NOMO-1 (cell line): ENCODE data around the gene PCDHA7.
A peak's percentile ranks its signal among the peaks of the same experiment; 100 is the strongest.
"Not testable (repeated sequence)": the region's sequence is repeated elsewhere in the genome, so short reads cannot be mapped to it uniquely, and the experiment has no call there.

ENCODE experiments used
- DNase-seq, 2 experiments: peaks; one replicate each; lab custom pipeline; 2025; ENCODE audit not compliant: unreplicated experiment in 2 of 2; lab: John Stamatoyannopoulos, UW

Gene PCDHA7, protein sequence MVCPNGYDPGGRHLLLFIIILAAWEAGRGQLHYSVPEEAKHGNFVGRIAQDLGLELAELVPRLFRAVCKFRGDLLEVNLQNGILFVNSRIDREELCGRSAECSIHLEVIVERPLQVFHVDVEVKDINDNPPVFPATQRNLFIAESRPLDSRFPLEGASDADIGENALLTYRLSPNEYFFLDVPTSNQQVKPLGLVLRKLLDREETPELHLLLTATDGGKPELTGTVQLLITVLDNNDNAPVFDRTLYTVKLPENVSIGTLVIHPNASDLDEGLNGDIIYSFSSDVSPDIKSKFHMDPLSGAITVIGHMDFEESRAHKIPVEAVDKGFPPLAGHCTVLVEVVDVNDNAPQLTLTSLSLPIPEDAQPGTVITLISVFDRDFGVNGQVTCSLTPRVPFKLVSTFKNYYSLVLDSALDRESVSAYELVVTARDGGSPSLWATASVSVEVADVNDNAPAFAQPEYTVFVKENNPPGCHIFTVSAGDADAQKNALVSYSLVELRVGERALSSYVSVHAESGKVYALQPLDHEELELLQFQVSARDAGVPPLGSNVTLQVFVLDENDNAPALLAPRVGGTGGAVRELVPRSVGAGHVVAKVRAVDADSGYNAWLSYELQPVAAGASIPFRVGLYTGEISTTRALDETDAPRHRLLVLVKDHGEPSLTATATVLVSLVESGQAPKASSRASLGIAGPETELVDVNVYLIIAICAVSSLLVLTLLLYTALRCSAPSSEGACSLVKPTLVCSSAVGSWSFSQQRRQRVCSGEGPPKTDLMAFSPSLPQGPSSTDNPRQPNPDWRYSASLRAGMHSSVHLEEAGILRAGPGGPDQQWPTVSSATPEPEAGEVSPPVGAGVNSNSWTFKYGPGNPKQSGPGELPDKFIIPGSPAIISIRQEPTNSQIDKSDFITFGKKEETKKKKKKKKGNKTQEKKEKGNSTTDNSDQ

DNA sequence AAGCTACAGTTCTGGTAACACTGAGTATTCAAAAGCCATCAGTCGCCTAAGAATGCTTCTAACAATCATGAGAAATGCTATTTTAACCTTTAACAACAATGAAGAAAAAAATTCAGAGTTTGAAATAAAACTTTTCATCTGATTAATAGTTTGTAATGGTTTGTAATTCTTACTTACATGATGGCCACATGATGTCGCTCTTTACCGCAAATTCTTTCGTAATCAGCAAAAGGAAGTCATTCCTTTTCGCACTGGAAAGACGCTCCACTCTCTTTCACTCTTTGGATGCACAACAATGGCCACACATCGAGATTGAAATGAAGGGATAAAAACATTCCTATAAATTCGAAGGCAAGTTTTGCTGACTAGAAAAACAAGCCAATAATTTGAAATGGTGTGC lies at the start of gene PCDHA7:
Gene PCDHA7 (plus strand): TSS at position 277 of the 400 bp plus-strand sequence. CDS start 115 bp downstream, at position 392.
- no peak for DNase-seq

DNA sequence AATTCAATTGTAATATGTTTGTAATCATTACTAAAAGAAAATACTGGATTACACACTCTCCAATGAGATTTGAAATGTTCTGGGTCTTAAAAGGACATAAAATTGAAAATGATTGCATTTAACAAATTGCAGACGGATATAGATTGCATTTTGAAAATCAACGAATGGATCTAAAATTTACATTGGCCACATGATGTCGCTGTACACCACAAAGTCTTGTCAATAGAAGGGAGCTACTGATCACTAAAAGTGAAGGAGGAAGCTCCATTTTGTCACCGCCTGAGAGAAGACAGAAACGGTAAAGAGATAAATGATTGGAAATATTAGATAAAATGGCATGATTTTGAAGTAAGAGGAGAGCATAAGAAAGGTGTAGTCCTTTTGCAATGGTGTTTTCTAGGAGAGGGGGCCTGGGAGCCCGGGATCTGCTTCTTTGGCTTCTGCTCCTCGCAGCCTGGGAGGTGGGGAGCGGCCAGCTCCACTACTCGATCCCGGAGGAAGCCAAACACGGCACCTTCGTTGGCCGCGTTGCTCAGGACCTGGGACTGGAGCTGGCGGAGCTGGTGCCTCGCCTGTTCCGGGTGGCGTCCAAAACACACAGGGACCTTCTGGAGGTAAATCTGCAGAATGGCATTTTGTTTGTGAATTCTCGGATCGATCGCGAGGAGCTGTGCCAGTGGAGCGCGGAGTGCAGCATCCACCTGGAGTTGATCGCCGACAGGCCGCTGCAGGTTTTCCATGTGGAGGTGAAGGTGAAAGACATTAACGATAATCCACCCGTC lies 48.0 kb upstream of the PCDHA7 start, which contains the start of gene PCDHA1:
Gene PCDHA1 (plus strand): TSS at position 236 of the 782 bp plus-strand sequence.
- DNase-seq, result peak; percentile 12 to 53

DNA sequence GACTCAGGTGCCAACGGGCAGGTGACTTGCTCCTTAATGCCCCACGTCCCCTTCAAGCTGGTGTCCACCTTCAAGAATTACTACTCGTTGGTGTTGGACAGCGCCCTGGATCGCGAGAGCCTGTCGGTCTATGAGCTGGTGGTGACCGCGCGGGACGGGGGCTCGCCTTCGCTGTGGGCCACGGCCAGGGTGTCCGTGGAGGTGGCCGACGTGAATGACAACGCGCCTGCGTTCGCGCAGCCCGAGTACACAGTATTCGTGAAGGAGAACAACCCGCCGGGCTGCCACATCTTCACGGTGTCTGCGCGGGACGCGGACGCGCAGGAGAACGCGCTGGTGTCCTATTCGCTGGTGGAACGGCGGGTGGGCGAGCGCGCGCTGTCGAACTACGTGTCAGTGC lies 46.6 kb upstream of the PCDHA7 start:
- not testable (repeated sequence) for DNase-seq

DNA sequence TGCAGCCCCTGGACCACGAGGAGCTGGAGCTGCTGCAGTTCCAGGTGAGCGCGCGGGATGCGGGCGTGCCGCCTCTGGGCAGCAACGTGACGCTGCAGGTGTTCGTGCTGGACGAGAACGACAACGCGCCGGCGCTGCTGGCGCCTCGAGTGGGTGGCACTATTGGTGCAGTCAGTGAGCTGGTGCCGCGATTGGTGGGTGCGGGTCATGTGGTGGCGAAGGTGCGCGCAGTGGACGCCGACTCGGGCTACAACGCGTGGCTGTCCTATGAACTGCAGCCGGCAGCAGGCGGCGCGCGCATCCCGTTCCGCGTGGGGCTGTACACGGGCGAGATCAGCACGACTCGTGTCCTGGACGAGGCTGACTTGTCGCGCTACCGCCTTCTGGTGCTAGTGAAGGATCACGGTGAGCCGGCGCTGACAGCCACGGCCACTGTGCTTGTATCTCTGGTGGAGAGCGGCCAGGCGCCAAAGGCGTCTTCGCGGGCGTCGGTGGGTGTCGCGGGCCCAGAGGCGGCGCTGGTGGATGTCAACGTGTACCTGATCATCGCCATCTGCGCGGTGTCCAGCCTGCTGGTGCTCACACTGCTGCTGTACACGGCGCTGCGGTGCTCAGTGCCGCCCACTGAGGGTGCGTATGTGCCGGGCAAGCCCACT lies 46.1 kb upstream of the PCDHA7 start:
- not testable (repeated sequence) for DNase-seq

DNA sequence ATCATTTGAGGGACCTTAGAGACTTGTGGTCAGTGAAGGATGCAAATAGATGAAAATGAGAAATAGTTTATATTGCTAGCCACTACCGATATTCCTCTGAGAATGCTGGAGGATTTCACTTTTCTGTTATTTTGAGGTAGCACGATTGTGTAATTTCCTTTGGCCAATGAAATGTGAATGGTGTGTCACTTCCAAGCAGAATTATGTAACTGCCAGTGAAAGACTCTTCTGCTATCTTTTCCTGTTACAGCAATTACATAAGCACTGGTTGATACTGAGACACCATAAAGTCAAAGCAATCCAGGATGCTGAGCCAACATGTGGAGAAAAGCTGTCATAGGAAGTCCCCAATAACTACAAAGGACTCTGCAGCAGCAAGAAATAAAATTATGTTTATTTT lies 43.0 kb upstream of the PCDHA7 start:
- DNase-seq, result peak; percentile 59 to 82

DNA sequence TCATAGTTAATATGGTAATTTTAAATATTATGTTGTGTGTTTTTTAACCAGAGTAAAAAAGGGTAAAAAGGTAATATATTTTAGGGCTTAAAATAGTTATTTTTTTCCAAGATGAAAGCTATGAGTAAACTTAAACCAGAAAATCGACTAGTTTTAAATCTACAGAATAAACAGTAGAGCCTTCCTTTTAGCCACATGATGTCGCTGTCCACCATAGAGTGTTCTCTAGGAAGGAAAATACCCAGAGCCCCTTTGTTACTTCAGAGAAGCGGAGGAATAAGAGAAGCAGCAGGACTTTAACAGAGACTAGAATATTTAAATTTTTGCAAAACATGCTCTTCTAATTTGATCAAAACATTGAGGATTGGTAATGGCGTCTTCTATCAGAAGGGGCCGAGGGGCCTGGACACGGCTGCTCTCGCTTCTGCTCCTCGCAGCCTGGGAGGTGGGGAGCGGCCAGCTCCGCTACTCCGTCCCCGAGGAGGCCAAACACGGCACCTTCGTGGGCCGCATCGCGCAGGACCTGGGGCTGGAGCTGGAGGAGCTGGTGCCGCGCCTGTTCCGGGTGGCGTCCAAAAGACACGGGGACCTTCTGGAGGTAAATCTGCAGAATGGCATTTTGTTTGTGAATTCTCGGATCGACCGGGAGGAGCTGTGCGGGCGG lies 39.3 kb upstream of the PCDHA7 start, which contains the start of gene PCDHA2:
Gene PCDHA2 (plus strand): TSS at position 258 of the 664 bp plus-strand sequence.
- no peak for DNase-seq

DNA sequence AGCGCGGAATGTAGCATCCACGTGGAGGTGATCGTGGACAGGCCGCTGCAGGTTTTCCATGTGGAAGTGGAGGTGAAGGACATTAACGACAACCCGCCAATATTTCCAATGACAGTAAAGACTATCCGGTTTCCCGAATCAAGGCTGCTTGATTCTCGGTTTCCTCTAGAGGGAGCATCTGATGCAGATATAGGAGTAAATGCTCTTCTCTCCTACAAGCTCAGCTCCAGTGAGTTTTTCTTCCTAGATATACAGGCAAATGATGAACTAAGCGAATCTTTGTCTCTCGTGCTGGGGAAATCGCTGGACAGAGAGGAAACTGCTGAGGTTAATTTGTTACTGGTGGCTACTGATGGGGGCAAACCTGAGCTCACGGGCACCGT lies 38.8 kb upstream of the PCDHA7 start:
- no peak for DNase-seq

DNA sequence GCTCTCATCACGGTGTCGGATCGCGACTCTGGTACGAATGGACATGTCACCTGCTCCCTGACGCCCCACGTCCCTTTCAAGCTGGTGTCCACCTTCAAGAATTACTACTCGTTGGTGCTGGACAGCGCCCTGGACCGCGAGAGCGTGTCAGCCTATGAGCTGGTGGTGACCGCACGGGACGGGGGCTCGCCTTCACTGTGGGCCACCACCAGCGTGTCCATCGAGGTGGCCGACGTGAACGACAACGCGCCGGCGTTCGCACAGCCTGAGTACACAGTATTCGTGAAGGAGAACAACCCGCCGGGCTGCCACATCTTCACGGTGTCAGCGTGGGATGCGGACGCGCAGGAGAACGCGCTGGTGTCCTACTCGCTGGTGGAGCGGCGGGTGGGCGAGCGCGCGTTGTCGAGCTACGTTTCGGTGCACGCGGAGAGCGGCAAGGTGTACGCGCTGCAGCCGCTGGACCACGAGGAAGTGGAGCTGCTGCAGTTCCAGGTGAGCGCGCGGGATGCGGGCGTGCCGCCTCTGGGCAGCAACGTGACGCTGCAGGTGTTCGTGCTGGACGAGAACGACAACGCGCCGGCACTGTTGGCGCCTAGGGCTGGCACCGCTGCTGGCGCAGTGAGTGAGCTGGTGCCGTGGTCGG lies 37.9 kb upstream of the PCDHA7 start:
- DNase-seq, result not testable (repeated sequence)

GRCh38 chr5:140796718-140797095 lies 37.4 kb upstream of the PCDHA7 start:
- DNase-seq, result no peak

DNA sequence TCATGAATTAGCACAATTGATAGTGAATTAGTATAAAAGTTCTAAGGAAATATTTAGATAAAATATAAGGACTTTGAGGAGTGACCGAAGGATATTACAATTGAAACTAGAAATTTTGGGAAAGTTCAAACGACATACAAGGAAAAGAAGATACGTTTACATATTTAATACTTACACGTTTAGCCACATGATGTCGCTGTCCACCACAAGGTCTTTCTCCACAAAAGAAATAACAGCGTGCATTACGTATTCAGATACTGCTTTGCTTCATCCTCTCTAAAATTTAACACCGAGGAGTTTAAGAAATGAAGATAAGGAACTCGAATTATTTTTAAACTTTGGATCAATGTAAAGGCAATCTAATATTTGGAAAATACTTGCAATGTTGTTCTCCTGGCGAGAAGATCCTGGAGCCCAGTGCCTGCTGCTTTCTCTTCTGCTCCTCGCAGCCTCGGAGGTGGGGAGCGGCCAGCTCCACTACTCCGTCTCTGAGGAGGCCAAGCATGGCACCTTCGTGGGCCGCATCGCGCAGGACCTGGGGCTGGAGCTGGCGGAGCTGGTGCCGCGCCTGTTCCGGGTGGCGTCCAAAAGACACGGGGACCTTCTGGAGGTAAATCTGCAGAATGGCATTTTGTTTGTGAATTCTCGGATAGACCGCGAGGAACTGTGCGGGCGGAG lies 33.1 kb upstream of the PCDHA7 start, which contains the start of gene PCDHA3:
Gene PCDHA3 (plus strand): TSS at position 242 of the 678 bp plus-strand sequence.
- DNase-seq, result no peak

DNA sequence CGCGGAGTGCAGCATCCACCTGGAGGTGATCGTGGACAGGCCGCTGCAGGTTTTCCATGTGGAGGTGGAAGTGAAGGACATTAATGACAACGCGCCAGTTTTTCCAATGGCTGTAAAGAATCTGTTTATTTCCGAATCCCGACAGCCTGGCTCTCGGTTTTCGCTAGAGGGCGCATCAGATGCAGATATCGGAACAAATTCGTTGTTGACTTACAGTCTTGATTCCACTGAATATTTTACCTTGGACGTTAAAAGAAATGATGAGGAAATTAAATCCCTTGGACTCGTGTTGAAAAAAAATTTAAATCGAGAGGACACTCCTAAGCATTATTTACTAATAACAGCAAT lies 32.6 kb upstream of the PCDHA7 start:
- no peak for DNase-seq

DNA sequence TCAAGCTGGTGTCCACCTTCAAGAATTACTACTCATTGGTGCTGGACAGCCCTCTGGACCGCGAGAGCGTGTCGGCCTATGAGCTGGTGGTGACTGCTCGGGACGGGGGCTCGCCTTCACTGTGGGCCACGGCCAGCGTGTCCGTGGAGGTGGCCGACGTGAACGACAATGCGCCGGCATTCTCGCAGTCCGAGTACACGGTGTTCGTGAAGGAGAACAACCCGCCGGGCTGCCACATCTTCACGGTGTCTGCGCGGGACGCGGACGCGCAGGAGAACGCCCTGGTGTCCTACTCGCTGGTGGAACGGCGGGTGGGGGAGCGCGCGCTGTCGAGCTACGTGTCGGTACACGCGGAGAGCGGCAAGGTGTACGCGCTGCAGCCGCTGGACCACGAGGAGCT lies 31.7 kb upstream of the PCDHA7 start:
- DNase-seq, result not testable (repeated sequence)

DNA sequence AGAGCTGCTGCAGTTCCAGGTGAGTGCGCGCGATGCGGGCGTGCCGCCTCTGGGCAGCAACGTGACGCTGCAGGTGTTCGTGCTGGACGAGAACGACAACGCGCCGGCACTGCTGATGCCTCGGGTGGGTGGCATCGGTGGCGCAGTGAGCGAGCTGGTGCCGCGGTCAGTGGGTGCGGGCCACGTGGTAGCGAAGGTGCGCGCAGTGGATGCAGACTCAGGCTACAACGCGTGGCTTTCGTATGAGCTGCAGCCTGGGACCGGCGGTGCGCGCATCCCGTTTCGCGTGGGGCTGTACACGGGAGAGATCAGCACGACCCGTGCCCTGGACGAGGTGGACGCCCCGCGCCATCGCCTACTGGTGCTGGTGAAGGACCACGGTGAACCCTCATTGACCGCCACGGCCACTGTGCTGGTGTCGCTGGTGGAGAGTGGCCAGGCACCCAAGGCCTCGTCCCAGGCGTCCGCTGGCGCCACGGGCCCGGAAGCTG lies 31.2 kb upstream of the PCDHA7 start:
- DNase-seq, result no peak

DNA sequence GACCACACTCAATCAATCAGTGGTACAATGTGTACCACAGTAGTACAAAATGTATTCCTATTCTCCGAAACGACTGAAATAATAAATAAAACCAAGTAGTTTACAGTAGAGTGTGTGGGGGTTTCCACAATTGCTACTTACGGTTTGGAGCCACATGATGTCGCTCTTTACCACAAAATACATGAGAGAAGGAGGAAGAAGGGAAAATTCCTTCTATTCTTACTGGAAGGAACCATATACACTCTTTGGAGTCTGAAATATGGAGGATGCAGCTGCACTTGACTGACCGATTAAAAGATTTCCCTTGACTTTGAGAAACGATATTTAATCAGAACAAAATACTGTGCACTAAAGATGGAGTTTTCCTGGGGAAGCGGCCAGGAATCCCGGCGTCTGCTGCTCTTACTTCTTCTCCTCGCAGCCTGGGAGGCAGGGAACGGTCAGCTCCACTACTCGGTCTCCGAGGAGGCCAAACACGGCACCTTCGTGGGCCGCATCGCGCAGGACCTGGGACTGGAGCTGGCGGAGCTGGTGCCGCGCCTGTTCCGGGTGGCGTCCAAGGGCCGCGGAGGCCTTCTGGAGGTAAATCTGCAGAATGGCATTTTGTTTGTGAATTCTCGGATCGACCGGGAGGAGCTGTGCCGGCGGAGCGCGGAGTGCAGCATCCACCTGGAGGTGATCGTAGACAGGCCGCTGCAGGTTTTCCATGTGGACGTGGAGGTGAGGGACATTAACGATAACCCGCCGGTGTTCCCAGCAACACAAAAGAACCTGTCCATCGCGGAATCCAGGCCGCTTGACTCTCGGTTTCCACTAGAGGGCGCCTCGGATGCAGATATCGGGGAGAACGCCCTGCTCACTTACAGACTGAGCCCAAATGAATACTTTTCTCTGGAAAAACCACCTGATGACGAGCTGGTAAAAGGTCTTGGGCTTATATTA lies 27.0 kb upstream of the PCDHA7 start, which contains the start of gene PCDHA4:
Gene PCDHA4 (plus strand): TSS at position 235 of the 942 bp plus-strand sequence.
- no peak for DNase-seq

DNA sequence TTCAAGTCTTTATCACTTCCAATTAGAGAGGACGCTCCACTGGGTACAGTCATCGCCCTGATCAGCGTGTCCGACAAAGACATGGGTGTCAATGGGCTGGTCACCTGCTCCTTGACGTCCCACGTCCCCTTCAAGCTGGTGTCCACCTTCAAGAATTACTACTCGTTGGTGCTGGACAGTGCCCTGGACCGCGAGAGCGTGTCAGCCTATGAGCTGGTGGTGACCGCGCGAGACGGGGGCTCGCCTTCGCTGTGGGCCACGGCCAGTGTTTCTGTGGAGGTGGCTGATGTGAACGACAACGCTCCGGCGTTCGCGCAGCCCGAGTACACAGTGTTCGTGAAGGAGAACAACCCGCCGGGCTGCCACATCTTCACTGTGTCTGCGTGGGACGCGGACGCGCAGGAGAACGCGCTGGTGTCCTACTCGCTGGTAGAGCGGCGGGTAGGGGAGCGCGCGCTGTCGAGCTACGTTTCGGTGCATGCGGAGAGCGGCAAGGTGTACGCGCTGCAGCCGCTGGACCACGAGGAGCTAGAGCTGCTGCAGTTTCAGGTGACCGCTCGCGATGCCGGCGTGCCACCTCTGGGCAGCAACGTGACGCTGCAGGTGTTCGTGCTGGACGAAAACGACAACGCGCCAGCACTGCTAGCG lies 25.7 kb upstream of the PCDHA7 start:
- DNase-seq, result not testable (repeated sequence)

- no peak for DNase-seq
Observed at GRCh38 chr5:140808889-140809291, 25.2 kb upstream of the PCDHA7 start.
